ENCODE results near the gene TLCD3A. TPM values are rescaled to one million over a fixed set of nuclear protein-coding genes. Genes with fewer than 3 reads are reported as not detected.

TLCD3A gene
- total and polyA plus RNA-seq, 2 donors (not counting 1 experiment from before 2014, with no cell fraction given), result 7.6 to 54.7 TPM

DNA sequence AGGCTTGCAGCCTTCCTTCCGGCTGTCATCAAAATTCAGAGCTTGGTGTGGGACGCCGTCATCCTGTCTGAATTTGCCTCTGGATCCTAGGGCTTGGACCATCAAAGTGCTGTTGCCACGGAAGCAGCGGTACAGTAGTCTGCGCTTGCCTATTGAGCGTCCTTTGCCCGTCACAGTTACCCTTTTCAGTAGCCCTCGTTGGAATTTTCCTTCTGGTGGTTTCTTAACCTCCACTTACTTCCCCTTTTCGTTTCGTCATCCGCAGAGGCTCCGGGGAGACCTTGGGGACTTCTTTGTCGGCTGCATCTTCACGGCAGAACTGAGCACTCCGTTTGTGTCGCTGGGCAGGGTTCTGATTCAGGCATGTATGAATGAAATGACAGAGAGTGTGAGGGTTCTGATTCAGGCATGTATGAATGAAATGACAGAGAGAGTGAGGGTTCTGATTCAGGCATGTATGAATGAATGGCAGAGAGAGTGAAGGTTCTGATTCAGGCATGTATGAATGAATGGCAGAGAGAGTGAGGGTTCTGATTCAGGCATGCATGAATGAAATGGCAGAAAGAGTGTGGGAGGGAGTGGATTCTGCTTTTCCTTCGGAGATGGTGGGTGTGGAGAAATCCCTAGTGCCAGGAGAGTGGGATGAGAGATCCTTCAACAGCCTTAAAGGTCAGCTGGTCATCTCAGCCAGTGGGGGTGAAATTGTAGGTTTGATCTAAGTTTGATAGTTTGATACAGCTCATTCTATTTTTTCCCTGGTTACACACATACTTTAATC is 8.0 kb downstream of the TLCD3A start:
- Histone ChIP-seq H3K9ac (ENCODE audit: insufficient read depth, low read length) (no peak overlapping the region), H2AFZ (ENCODE audit: low read length) (no peak overlapping the region), H3K9me3 (ENCODE audit: control insufficient read depth, insufficient read depth, low read depth, low read length) (no peaks in the 10 kb centered on the region), H3K27ac (ENCODE audit: insufficient read depth, low read length) (no peak overlapping the region), H3K4me1 (ENCODE audit: control insufficient read depth, extremely low read depth, insufficient read depth, low read length) (no peaks in the 10 kb centered on the region), H4K20me1 (ENCODE audit: control insufficient read depth, extremely low read depth, insufficient read depth, low read length) (no peaks in the 10 kb centered on the region), H3K36me3 (ENCODE audit: control insufficient read depth, insufficient read depth, low read length) (peaks cover 33% of the 10 kb centered on the region), H3K79me2 (ENCODE audit: control insufficient read depth, insufficient read depth, low read length) (peaks cover 6% of the 10 kb centered on the region), H3K4me3 (replicated peaks in 1 of 4; ENCODE audit: control extremely low read depth in 1 of 4, insufficient read depth in 1 of 4, low read depth in 3 of 4, low read length in 4 of 4) (no peak overlapping the region), H3K4me2 (ENCODE audit: extremely low read depth, insufficient read depth, low read length) (no peak overlapping the region), H3K27me3 (ENCODE audit: control insufficient read depth, insufficient read depth, low read length) (no peaks in the 10 kb centered on the region)
- peak in 1 of 2 donors; percentile 12 for DNase-seq (ENCODE audit: low read depth in 2 of 2)
- TF ChIP-seq, protein P1, sequence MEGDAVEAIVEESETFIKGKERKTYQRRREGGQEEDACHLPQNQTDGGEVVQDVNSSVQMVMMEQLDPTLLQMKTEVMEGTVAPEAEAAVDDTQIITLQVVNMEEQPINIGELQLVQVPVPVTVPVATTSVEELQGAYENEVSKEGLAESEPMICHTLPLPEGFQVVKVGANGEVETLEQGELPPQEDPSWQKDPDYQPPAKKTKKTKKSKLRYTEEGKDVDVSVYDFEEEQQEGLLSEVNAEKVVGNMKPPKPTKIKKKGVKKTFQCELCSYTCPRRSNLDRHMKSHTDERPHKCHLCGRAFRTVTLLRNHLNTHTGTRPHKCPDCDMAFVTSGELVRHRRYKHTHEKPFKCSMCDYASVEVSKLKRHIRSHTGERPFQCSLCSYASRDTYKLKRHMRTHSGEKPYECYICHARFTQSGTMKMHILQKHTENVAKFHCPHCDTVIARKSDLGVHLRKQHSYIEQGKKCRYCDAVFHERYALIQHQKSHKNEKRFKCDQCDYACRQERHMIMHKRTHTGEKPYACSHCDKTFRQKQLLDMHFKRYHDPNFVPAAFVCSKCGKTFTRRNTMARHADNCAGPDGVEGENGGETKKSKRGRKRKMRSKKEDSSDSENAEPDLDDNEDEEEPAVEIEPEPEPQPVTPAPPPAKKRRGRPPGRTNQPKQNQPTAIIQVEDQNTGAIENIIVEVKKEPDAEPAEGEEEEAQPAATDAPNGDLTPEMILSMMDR (conservative IDR thresholded peaks at IDR 0.05 in 1 of 2, IDR thresholded peaks at IDR 0.05 in 1 of 2; ENCODE audit: low read depth in 1 of 2, low read length in 2 of 2), result no peak
- no peak for TF ChIP-seq EZH2 (IDR thresholded peaks at IDR 0.05; ENCODE audit: low read length, missing control alignments)

DNA sequence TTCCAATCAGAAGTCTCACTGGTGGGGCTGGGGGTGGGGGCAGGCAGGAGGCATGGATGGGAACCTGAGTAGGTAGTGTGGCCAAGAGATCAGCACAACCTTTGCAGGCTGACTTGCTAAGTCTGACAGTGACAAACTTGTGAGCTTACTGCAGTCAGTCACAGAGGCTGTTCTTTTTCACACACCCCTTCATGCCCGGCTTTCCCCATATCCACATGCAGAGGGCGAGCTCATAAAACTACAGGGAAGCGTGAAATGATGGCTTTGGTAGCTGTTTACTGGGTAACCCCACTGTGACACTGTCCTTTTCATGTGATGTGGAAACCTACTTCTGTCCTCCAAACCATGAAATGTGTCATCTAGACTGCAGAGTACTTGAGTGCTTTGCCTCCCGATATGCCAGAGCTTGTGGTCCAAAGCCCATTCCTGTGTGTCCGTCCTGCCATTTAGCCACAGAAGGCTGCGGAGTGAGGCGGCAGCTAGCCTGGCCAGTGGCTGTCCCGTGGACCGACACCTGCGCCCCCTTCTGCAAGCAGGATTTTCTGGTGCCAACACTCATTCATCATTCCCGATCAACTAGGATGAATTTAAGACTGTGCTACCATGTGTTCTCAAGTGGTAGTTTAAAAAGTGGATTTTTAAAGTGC is 9.9 kb downstream of the TLCD3A start:
- Histone ChIP-seq H2AFZ (ENCODE audit: low read length) (no peak overlapping the region), H3K27ac (ENCODE audit: insufficient read depth, low read length) (no peak overlapping the region), H3K9ac (ENCODE audit: insufficient read depth, low read length) (no peak overlapping the region), H3K4me3 (replicated peaks in 1 of 4; ENCODE audit: control extremely low read depth in 1 of 4, insufficient read depth in 1 of 4, low read depth in 3 of 4, low read length in 4 of 4) (no peak overlapping the region), H3K79me2 (ENCODE audit: control insufficient read depth, insufficient read depth, low read length) (peaks cover 5% of the 10 kb centered on the region), H4K20me1 (ENCODE audit: control insufficient read depth, extremely low read depth, insufficient read depth, low read length) (no peaks in the 10 kb centered on the region), H3K9me3 (ENCODE audit: control insufficient read depth, insufficient read depth, low read depth, low read length) (no peaks in the 10 kb centered on the region), H3K36me3 (ENCODE audit: control insufficient read depth, insufficient read depth, low read length) (peaks cover 43% of the 10 kb centered on the region), H3K27me3 (ENCODE audit: control insufficient read depth, insufficient read depth, low read length) (no peaks in the 10 kb centered on the region), H3K4me1 (ENCODE audit: control insufficient read depth, extremely low read depth, insufficient read depth, low read length) (no peaks in the 10 kb centered on the region), H3K4me2 (ENCODE audit: extremely low read depth, insufficient read depth, low read length) (no peak overlapping the region)
- DNase-seq (ENCODE audit: low read depth in 2 of 2), result no peak
- TF ChIP-seq, protein P1 (conservative IDR thresholded peaks at IDR 0.05 in 1 of 2, IDR thresholded peaks at IDR 0.05 in 1 of 2; ENCODE audit: low read depth in 1 of 2, low read length in 2 of 2), result no peak
- no peak for TF ChIP-seq EZH2 (IDR thresholded peaks at IDR 0.05; ENCODE audit: low read length, missing control alignments)

DNA sequence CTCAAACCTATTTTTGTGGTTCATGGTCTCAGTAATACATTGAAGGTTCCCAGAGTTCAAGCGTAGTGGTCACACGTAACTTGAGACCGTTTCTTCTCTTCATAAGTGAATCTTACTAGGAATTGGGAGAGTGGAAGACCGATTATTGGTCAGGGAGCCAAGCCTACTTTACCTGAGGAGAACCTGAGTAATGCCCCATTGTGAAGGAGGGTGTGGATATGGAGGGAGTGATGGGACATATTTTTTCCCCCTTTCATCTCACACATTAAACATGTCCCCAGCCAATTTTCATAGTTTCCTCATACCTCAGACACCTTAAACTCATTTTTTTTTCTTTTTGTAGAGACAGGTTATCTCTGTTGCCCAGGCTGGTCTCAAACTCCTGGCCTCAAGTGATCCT is 10.7 kb downstream of the TLCD3A start:
- H4K20me1 ChIP-seq (ENCODE audit: control insufficient read depth, extremely low read depth, insufficient read depth, low read length), result no peaks in the 10 kb centered on the region
- H3K9me3 ChIP-seq (ENCODE audit: control insufficient read depth, insufficient read depth, low read depth, low read length), result no peaks in the 10 kb centered on the region
- TF ChIP-seq, protein P1 (conservative IDR thresholded peaks at IDR 0.05 in 1 of 2, IDR thresholded peaks at IDR 0.05 in 1 of 2; ENCODE audit: low read depth in 1 of 2, low read length in 2 of 2), result no peak
- no peak for TF ChIP-seq EZH2 (IDR thresholded peaks at IDR 0.05; ENCODE audit: low read length, missing control alignments)
- DNase-seq (ENCODE audit: low read depth in 2 of 2), result no peak
- no peak overlapping the region for H3K9ac ChIP-seq (ENCODE audit: insufficient read depth, low read length)
- H2AFZ ChIP-seq (ENCODE audit: low read length), result no peak overlapping the region
- H3K4me1 ChIP-seq (ENCODE audit: control insufficient read depth, extremely low read depth, insufficient read depth, low read length), result no peaks in the 10 kb centered on the region
- H3K79me2 ChIP-seq (ENCODE audit: control insufficient read depth, insufficient read depth, low read length), result peaks cover 4% of the 10 kb centered on the region
- H3K4me3 ChIP-seq (replicated peaks in 1 of 4; ENCODE audit: control extremely low read depth in 1 of 4, insufficient read depth in 1 of 4, low read depth in 3 of 4, low read length in 4 of 4), result no peak overlapping the region
- H3K4me2 ChIP-seq (ENCODE audit: extremely low read depth, insufficient read depth, low read length), result no peak overlapping the region
- H3K27ac ChIP-seq (ENCODE audit: insufficient read depth, low read length), result no peak overlapping the region
- peaks cover 46% of the 10 kb centered on the region for H3K36me3 ChIP-seq (ENCODE audit: control insufficient read depth, insufficient read depth, low read length)
- no peaks in the 10 kb centered on the region for H3K27me3 ChIP-seq (ENCODE audit: control insufficient read depth, insufficient read depth, low read length)

Data from fibroblast of lung (primary cell).